Spinal cord (tissue), 10 donors: ENCODE data around the gene GIT2. TPM values are rescaled to one million over a fixed set of nuclear protein-coding genes. Genes with fewer than 3 reads are reported as not detected.
"Not testable (repeated sequence)": the region's sequence is repeated elsewhere in the genome, so short reads cannot be mapped to it uniquely, and the experiment has no call there.

Experiments used
- DNase-seq, 6 donors: peaks; one replicate each; pipeline versions ENCODE4 v3.0.0 to v3.0.0-alpha.2; 2013 to 2015; ENCODE audit warnings: low spot score in 6 of 6, low read depth in 4 of 6
- H3K27ac ChIP-seq: one replicate; pipeline ENCODE4 v1.5.1; 2013; ENCODE audit warnings: low read depth, low read length, control low read depth
- H3K27me3 ChIP-seq: one replicate; pipeline ENCODE4 v1.6.1; 2013; ENCODE audit warnings: low read length; ENCODE audit not compliant: control insufficient read depth, insufficient read depth
- H3K36me3 ChIP-seq: one replicate; pipeline ENCODE4 v1.6.1; 2013; ENCODE audit warnings: low read length; ENCODE audit not compliant: control insufficient read depth, insufficient read depth
- H3K4me1 ChIP-seq: one replicate; pipeline ENCODE4 v1.6.1; 2013; ENCODE audit warnings: low read length; ENCODE audit not compliant: control insufficient read depth, insufficient read depth
- H3K4me3 ChIP-seq: one replicate; pipeline ENCODE4 v1.5.1; 2013; ENCODE audit warnings: low read depth, low read length, control low read depth
- H3K9me3 ChIP-seq: one replicate; pipeline ENCODE4 v1.6.1; 2013; ENCODE audit warnings: low read length; ENCODE audit not compliant: control insufficient read depth, insufficient read depth
- WGBS: methylation state at CpG from one replicate; pipeline ENCODE4 v1.1.5; 2013; ENCODE audit warnings: missing lambda C conversion rate; ENCODE audit not compliant: insufficient coverage; 5-methylcytosine and 5-hydroxymethylcytosine counted together
- polyA plus RNA-seq, 2 donors: library from polyadenylated mRNA; unstranded; fragments of 120-200 nt; gene quantifications; one replicate each; pipeline ENCODE4 v1.2.1, GENCODE V29; 2013; ENCODE audit not compliant: insufficient read length in 2 of 2
- total RNA-seq, 2 donors: library from RNA; depleted of rRNA in 1 of 2; stranded (reverse); fragments of 120-200 nt in 1 of 2; fragments of >200 nt in 1 of 2; gene quantifications; one replicate each; pipeline versions ENCODE4 v1.2.3 to v1.2.4, GENCODE V29; 2013 to 2014
- donor health status: healthy.

The GIT2 gene
- total and polyA plus RNA-seq, 4 donors: 41.5 to 52.8 (median 47.6) TPM

DNA sequence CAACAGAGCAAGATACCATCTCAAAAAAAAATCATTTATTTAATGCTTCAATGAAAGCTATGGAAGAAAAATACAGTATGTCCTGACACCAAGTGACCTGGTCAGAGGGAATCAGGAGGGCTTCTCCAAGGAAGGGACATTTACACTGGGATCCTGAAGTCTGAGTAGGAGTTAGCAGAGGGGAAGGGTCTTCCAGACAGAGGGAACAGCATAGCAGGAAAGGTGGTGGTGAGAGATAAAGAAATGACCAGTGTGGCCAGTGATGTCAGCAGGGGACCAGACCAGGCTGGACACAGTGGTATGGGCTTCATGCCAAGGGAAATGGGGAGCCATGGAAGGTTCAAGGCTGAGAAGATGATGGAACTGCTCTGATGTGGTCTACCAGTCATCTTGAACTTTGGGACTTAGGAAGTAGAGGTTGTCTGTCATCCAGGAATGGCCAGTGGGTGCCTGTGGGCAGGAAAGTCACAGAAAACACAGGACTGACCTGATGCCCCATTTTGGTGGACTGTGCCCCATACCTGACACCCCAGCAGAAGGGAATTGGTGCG is 103.9 kb downstream of the GIT2 start:
- peaks cover 12% of the 10 kb centered on the region for H3K4me1 ChIP-seq
- H3K9me3 ChIP-seq: no peaks in the 10 kb centered on the region
- no peak overlapping the region for H3K4me3 ChIP-seq
- H3K27me3 ChIP-seq: no peaks in the 10 kb centered on the region
- no peak overlapping the region for H3K27ac ChIP-seq
- H3K36me3 ChIP-seq: no peaks in the 10 kb centered on the region
- no peak for DNase-seq
- no CpG with 5 or more reads among the region's 1 CpG for WGBS

DNA sequence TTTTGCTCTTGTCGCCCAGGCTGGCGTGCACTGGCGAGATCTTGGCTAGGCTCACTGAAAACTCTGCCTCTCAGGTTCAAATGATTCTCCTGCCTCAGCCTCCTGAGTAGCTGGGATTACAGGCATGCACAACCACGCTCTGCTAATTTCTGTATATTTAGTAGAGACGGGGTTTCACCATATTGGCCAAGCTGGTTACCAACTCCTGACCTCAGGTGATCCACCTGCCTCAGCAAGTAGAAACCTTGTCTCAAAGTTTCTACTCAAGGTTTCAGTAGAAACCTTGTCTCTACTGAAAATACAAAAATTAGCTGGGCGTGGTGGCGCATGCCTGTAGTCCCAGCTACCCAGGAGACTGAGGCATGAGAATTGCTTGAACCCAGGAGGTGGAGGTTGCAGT is 104.4 kb downstream of the GIT2 start:
- 89% methylated on average over 6 of the region's 7 CpGs for WGBS
- peaks cover 12% of the 10 kb centered on the region for H3K4me1 ChIP-seq

GRCh38 chr12:109890620-109891170 is 105.5 kb downstream of the GIT2 start:
- Histone ChIP-seq H3K27ac (no peak overlapping the region), H3K36me3 (no peaks in the 10 kb centered on the region), H3K4me1 (peaks cover 12% of the 10 kb centered on the region), H3K9me3 (no peaks in the 10 kb centered on the region), H3K27me3 (no peaks in the 10 kb centered on the region), H3K4me3 (no peak overlapping the region)
- DNase-seq: peak in 1 of 6 donors; percentile 18
- WGBS: 81% methylated on average over 8 of the region's 13 CpGs

More for the DNA sequence above, 104.4 kb downstream of the GIT2 start:
- not testable (repeated sequence) for H3K36me3 ChIP-seq, H3K9me3 ChIP-seq, H3K27me3 ChIP-seq, H3K4me3 ChIP-seq, DNase-seq, H3K27ac ChIP-seq

DNA sequence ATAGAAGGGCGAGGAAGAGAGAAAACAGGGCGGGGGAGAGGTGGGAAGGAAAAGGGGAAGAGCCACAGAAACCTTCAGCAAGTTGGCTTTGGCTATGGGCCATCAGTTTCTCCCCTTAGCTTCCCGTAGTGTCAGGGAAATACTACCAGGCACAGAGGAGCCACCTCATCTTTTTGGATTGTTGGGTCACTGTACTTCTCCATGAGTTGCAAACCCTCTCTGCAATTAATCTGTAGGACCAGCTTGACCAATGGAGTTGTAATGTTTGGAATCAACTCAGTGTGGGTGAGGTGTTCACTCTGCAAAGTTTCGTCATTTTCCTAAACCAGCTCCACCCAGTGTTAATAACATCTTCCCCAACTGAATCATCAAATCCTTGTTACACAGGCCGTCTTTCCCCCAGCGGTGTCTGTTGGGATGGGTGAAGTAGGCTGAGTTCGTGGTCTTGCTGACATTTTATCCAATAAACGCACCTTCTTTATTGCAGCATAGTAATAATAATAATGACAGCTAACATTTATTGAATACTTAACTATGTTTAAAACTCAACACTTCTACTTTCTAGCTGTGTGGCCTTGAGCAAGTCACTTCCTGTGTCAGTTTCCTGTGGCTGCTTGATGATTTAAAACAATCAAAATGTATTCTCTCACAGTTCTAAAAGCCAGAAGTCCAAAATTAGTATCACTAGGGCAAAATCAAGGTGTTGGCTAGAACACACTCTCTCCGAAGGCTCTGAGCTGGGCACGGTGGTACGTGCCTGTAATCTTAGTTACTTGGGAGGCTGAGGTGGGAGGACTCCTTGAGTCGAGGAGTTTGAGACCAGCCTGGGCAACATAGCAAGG is 107.8 kb downstream of the GIT2 start:
- no peak overlapping the region for H3K27ac ChIP-seq
- WGBS: 92% methylated on average over 6 of the region's 12 CpGs
- no peak for DNase-seq
- no peak overlapping the region for H3K4me3 ChIP-seq
- peaks cover 5% of the 10 kb centered on the region for H3K27me3 ChIP-seq
- no peaks in the 10 kb centered on the region for H3K36me3 ChIP-seq
- no peaks in the 10 kb centered on the region for H3K9me3 ChIP-seq
- H3K4me1 ChIP-seq: peaks cover 12% of the 10 kb centered on the region

DNA sequence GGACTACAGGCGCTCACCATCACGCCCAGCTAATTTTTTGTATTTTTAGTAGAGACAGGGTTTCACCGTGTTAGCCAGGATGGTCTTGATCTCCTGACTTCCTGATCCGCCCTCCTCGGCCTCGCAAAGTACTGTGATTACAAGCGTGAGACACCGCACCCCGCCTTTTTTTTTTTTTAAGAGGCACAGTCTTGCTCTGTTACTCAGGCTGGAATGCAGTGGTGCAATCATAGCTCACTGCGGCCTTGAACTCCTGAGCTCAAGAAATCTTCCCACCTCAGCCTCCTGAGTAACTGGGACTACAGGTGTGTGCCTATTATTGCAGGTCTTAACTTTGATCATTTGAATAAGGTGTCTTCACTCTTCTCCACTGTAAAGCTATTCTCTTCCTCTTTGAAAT is 110.6 kb downstream of the GIT2 start:
- no peaks in the 10 kb centered on the region for H3K9me3 ChIP-seq
- peaks cover 9% of the 10 kb centered on the region for H3K27me3 ChIP-seq
- H3K27ac ChIP-seq: no peak overlapping the region
- DNase-seq: no peak
- 93% methylated on average over 9 of the region's 10 CpGs for WGBS
- H3K4me3 ChIP-seq: no peak overlapping the region
- H3K4me1 ChIP-seq: peaks cover 16% of the 10 kb centered on the region
- H3K36me3 ChIP-seq: no peaks in the 10 kb centered on the region

DNA sequence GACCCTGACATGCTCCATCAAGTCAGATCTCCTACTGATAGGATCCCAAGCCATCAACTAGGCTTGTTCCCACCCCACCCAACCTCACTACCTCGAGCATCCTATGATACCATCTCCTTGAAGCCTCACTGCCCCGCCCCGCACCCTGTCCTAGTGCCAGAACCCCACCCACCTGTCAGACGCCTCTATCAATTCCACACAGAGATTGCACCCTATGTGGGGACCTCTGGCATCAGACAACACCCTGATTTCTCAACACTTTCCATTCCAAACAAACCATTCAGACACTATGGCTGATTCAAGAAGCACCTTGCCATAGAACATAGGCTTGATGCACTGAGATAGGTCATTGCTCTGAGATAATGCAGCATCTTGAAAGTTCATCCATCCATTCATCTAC is 112.7 kb downstream of the GIT2 start:
- peaks cover 14% of the 10 kb centered on the region for H3K4me1 ChIP-seq
- H3K4me3 ChIP-seq: no peak overlapping the region
- H3K36me3 ChIP-seq: peaks cover 2% of the 10 kb centered on the region
- DNase-seq: no peak
- no peak overlapping the region for H3K27ac ChIP-seq
- H3K27me3 ChIP-seq: peaks cover 9% of the 10 kb centered on the region
- 76% methylated on average over 4 of the region's 4 CpGs for WGBS
- H3K9me3 ChIP-seq: no peaks in the 10 kb centered on the region

DNA sequence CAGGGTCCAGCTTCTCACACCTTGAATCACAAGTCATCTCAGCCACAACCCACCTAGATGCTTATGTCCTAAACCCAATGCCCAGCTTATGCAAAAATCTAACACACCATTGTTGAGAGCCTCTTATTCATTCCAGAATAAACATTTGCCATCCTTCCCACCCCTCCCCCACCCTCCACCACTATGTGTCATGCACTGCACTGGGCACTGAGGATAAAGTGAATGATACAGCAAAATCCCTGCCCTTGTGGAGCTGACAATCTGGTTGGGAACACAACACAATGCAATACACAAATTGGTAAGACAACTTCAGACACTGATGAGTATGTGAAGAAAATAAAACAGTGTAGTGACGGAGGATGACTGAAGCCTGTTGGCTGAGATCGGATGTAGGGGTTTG is 114.4 kb downstream of the GIT2 start:
- Histone ChIP-seq H3K4me1 (peaks cover 28% of the 10 kb centered on the region), H3K4me3 (no peak overlapping the region), H3K36me3 (peaks cover 2% of the 10 kb centered on the region), H3K27me3 (peaks cover 9% of the 10 kb centered on the region), H3K9me3 (no peaks in the 10 kb centered on the region), H3K27ac (no peak overlapping the region)
- DNase-seq: no peak
- 90% methylated on average over 2 of the region's 2 CpGs for WGBS

GRCh38 chr12:109880938-109881337 is 115.2 kb downstream of the GIT2 start:
- Histone ChIP-seq H3K4me3 (peak overlapping the region; percentile 65), H3K9me3 (no peaks in the 10 kb centered on the region), H3K27ac (no peak overlapping the region), H3K27me3 (peaks cover 9% of the 10 kb centered on the region), H3K36me3 (peaks cover 2% of the 10 kb centered on the region), H3K4me1 (peaks cover 29% of the 10 kb centered on the region)
- DNase-seq: no peak
- WGBS: 4% methylated on average over 9 of the region's 9 CpGs

DNA sequence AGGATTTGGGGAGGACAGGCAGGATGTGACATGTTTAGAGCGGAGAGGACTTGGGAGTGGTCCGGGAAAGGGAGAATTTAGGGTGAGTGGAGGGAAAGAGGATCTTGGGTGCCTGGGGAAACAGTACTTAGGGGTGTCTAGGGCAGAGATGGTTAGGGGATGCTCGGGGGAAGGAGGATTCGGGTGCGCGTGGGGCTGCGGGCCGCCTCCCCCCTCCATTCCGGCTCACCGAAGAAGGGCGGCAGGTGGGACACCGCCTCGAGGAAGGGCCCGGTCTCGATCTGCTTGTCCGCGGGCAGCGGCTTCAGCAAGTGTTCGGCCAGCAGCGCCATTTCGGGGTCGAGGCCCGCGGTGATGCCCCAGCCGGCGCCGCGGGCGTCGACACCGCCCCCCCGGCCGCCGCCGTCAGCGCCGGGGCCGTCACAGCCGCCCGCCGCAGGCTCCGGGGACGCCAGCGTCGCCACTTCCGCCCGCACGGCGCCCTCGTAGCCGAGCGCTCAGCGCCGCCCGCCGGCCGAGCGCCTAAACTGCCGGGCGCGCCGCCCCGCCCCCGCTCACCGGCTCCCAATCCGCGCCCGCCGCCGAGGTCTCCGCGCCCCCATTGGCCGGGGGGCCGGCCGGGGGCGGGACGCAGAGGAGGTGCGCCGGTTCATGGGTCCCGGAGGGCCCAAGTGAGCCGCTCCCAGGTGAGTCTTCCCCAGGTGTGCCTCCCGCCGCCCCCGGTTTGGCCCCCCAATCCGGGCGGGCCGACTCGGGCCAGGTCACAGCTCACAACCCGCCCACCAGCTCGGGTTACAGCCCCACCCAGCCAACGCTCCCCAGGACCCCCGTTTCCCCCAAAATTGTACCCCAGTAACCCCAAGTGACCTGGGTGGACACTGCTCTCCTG is 115.9 kb downstream of the GIT2 start, which contains the start of gene GLTP:
Gene GLTP, minus strand, starts transcription at position 499 of the 889 bp plus-strand sequence. Its CDS starts 167 bp downstream, at position 332.
- Histone ChIP-seq H3K27ac (peak within 1 kb of the TSS; percentile 83), H3K27me3 (peaks cover 9% of the 10 kb centered on the region), H3K4me3 (peak within 1 kb of the TSS; percentile 89), H3K9me3 (no peaks in the 10 kb centered on the region), H3K4me1 (peaks cover 32% of the 10 kb centered on the region), H3K36me3 (peaks cover 2% of the 10 kb centered on the region)
- peak; percentile 59 to 97 (median 80) for DNase-seq
- under 1% methylated on average over 92 of the region's 92 CpGs for WGBS
